ENCODE measurements around the gene TMPRSS6. TPM values are rescaled to one million over a fixed set of nuclear protein-coding genes. Genes with fewer than 3 reads are reported as not detected.

The TMPRSS6 gene
- total RNA-seq, 1 experiment from 2014 or later = not detected

- TF ChIP-seq CTCF (IDR thresholded peaks at IDR 0.05; ENCODE audit: unreplicated experiment) = no peak
- CTCF ChIA-PET = no interaction called here
- Mint-ChIP-seq H3K27ac (ENCODE audit: unreplicated experiment) (no peak overlapping the region), H3K4me3 (ENCODE audit: low read depth, unreplicated experiment) (no peak overlapping the region), H3K27me3 (ENCODE audit: unreplicated experiment) (peaks cover 73% of the 10 kb centered on the region), H3K9me3 (ENCODE audit: low read depth, unreplicated experiment) (no peaks in the 10 kb centered on the region), H3K36me3 (ENCODE audit: insufficient read depth, unreplicated experiment) (no peaks in the 10 kb centered on the region), H3K4me1 (ENCODE audit: low read depth, unreplicated experiment) (no peaks in the 10 kb centered on the region)
- DNase-seq = no peak
- intact Hi-C loops (cut with micrococcal nuclease; ENCODE audit: unreplicated experiment) = no loop called here
- no TSS peak for BruUV-seq (replicated peaks)
These were observed 8.6 kb upstream of the TMPRSS6 start for GRCh38 chr22:37118083-37118482.

GRCh38 chr22:37117092-37117491 is 7.6 kb upstream of the TMPRSS6 start:
- no peak for TF ChIP-seq CTCF (IDR thresholded peaks at IDR 0.05; ENCODE audit: unreplicated experiment)
- Mint-ChIP-seq H3K4me3 (ENCODE audit: low read depth, unreplicated experiment) (no peak overlapping the region), H3K4me1 (ENCODE audit: low read depth, unreplicated experiment) (peaks cover 7% of the 10 kb centered on the region), H3K27me3 (ENCODE audit: unreplicated experiment) (peaks cover 73% of the 10 kb centered on the region), H3K27ac (ENCODE audit: unreplicated experiment) (no peak overlapping the region), H3K9me3 (ENCODE audit: low read depth, unreplicated experiment) (no peaks in the 10 kb centered on the region), H3K36me3 (ENCODE audit: insufficient read depth, unreplicated experiment) (no peaks in the 10 kb centered on the region)
- CTCF ChIA-PET = no interaction called here
- intact Hi-C loops (cut with micrococcal nuclease; ENCODE audit: unreplicated experiment) = no loop called here
- BruUV-seq (replicated peaks) = no TSS peak
- no peak for DNase-seq

- no TSS peak for BruUV-seq (replicated peaks)
- intact Hi-C loops (cut with micrococcal nuclease; ENCODE audit: unreplicated experiment) = no loop called here
- no peaks in the 10 kb centered on the region for H3K36me3 Mint-ChIP-seq (ENCODE audit: insufficient read depth, unreplicated experiment)
These were observed 5.5 kb upstream of the TMPRSS6 start for GRCh38 chr22:37115032-37115431.

GRCh38 chr22:37113757-37114156 is 4.2 kb upstream of the TMPRSS6 start:
- H3K9me3 Mint-ChIP-seq (ENCODE audit: low read depth, unreplicated experiment) = no peaks in the 10 kb centered on the region
- DNase-seq = no peak

More at GRCh38 chr22:37115032-37115431, 5.5 kb upstream of the TMPRSS6 start:
- H3K4me1 Mint-ChIP-seq (ENCODE audit: low read depth, unreplicated experiment) = peaks cover 8% of the 10 kb centered on the region
- CTCF ChIA-PET = no interaction called here
- H3K27ac Mint-ChIP-seq (ENCODE audit: unreplicated experiment) = no peak overlapping the region
- no peaks in the 10 kb centered on the region for H3K9me3 Mint-ChIP-seq (ENCODE audit: low read depth, unreplicated experiment)
- peaks cover 90% of the 10 kb centered on the region for H3K27me3 Mint-ChIP-seq (ENCODE audit: unreplicated experiment)
- TF ChIP-seq CTCF (IDR thresholded peaks at IDR 0.05; ENCODE audit: unreplicated experiment) = no peak
- no peak for DNase-seq
- no peak overlapping the region for H3K4me3 Mint-ChIP-seq (ENCODE audit: low read depth, unreplicated experiment)

More at GRCh38 chr22:37113757-37114156, 4.2 kb upstream of the TMPRSS6 start:
- no peak for TF ChIP-seq CTCF (IDR thresholded peaks at IDR 0.05; ENCODE audit: unreplicated experiment)
- H3K27me3 Mint-ChIP-seq (ENCODE audit: unreplicated experiment) = peaks cover 84% of the 10 kb centered on the region
- no peak overlapping the region for H3K27ac Mint-ChIP-seq (ENCODE audit: unreplicated experiment)
- H3K4me1 Mint-ChIP-seq (ENCODE audit: low read depth, unreplicated experiment) = peaks cover 8% of the 10 kb centered on the region
- intact Hi-C loops (cut with micrococcal nuclease; ENCODE audit: unreplicated experiment) = no loop called here
- CTCF ChIA-PET = no interaction called here
- no peak overlapping the region for H3K4me3 Mint-ChIP-seq (ENCODE audit: low read depth, unreplicated experiment)
- no TSS peak for BruUV-seq (replicated peaks)
- H3K36me3 Mint-ChIP-seq (ENCODE audit: insufficient read depth, unreplicated experiment) = no peaks in the 10 kb centered on the region

All from Calu3 (cell line).